K562 (cell line): ENCODE measurements around the gene YPEL2. TPM values are rescaled to one million over a fixed set of nuclear protein-coding genes. Genes with fewer than 3 reads are reported as not detected.
A peak's percentile ranks its signal among the peaks of the same experiment; 100 is the strongest.

Experiments used
- C11orf30 ChIP-seq: fragments of 450-650 bp; IDR thresholded peaks from 2 replicates; pipeline ENCODE4 v1.6.1; 2016; ENCODE audit warnings: low read depth, mild to moderate bottlenecking
- CEBPG ChIP-seq, 3 experiments: fragments of 200-800 bp in 1 of 3; sonication (Bioruptor generic) in 1 of 3; sonication (generic) in 1 of 3; formaldehyde crosslinking in 1 of 3; IDR thresholded peaks in 2 of 3; conservative IDR thresholded peaks in 1 of 3; 2 replicates each; pipeline versions ENCODE4 v1.6.1 to v1.8.0; 2016 to 2022; ENCODE audit warnings: missing compliant biosample characterization in 2 of 3, missing genetic modification characterization in 2 of 3, mild to moderate bottlenecking in 1 of 3, missing genetic modification reagents in 1 of 3
- EP300 ChIP-seq: IDR thresholded peaks from 2 replicates; pipeline ENCODE4 v1.6.1; 2012; ENCODE audit warnings: low read length, improper control_type of control experiment
- PTTG1 ChIP-seq: fragments of 450-650 bp; IDR thresholded peaks from 2 replicates; pipeline ENCODE4 v1.6.1; 2016; ENCODE audit warnings: low read depth, mild to moderate bottlenecking, missing genetic modification characterization, missing compliant biosample characterization
- SIN3B ChIP-seq: fragments of 450-650 bp; IDR thresholded peaks from 2 replicates; pipeline ENCODE4 v1.6.1; 2017; ENCODE audit warnings: low read depth, mild to moderate bottlenecking, moderate library complexity
- ZFX ChIP-seq: sonication (generic); formaldehyde crosslinking; IDR thresholded peaks from 2 replicates; pipeline ENCODE4 v1.8.0; 2022; ENCODE audit warnings: mild to moderate bottlenecking, missing genetic modification reagents, moderate library complexity
- ZNF217 ChIP-seq: sonication (generic); formaldehyde crosslinking; IDR thresholded peaks from 2 replicates; pipeline ENCODE4 v1.8.0; 2022; ENCODE audit warnings: mild to moderate bottlenecking, missing genetic modification reagents
- ZNF224 ChIP-seq: sonication (generic); formaldehyde crosslinking; IDR thresholded peaks from 2 replicates; pipeline ENCODE4 v1.8.0; 2022; ENCODE audit warnings: mild to moderate bottlenecking, missing genetic modification reagents
- polyA plus RNA-seq, 8 experiments: library from polyadenylated mRNA; depleted of rRNA in 4 of 8; stranded (reverse) in 5 of 8; unstranded in 3 of 8; fragments of >200 nt; fragmentation: Nextera tagmentation in 2 of 8; fragmentation: Illumina TruSeq in 1 of 8; extraction: Ambion mirVana in 2 of 8; extraction: Trizol in 1 of 8; gene quantifications; 2 replicates each; pipeline versions ENCODE4 v1.2.1 to v1.2.3, GENCODE V29; 2011 to 2014; ENCODE audit warnings: inconsistent platforms in 1 of 8, missing spikeins in 1 of 8
- total RNA-seq, 7 experiments: library from RNA; depleted of rRNA in 6 of 7; stranded (reverse); fragments of >200 nt in 6 of 7; fragmentation: Illumina TruSeq in 2 of 7; extraction: Trizol in 2 of 7; gene quantifications; 2 replicates each; pipeline versions ENCODE4 v1.2.1 to v1.2.3, GENCODE V29; 2011 to 2021; ENCODE audit warnings: low replicate concordance in 1 of 7
- TF ChIP-seq, protein P1 (sequence below): sonication (generic); formaldehyde crosslinking; IDR thresholded peaks from 2 replicates; pipeline ENCODE4 v1.8.0; 2023; ENCODE audit warnings: missing genetic modification reagents, mild to moderate bottlenecking, borderline replicate concordance
- TF ChIP-seq, protein P2 (sequence below): fragments of 450-650 bp; IDR thresholded peaks from 2 replicates; pipeline ENCODE4 v1.6.1; 2018; ENCODE audit not compliant: partially characterized antibody
- TF ChIP-seq, protein P3 (sequence below): fragments of 450-650 bp; IDR thresholded peaks from 2 replicates; pipeline ENCODE4 v1.7.0; 2016; ENCODE audit warnings: borderline replicate concordance
- TF ChIP-seq, protein P4 (sequence below): fragments of 450-650 bp; IDR thresholded peaks from 2 replicates; pipeline ENCODE4 v1.6.1; 2016; ENCODE audit warnings: mild to moderate bottlenecking

YPEL2 gene
- total and polyA plus RNA-seq, 9 of the 15 experiments (the other 6 are each of a cell fraction or from before 2014, with no cell fraction given): 0.11 to 2.4 (median 0.47) TPM

DNA sequence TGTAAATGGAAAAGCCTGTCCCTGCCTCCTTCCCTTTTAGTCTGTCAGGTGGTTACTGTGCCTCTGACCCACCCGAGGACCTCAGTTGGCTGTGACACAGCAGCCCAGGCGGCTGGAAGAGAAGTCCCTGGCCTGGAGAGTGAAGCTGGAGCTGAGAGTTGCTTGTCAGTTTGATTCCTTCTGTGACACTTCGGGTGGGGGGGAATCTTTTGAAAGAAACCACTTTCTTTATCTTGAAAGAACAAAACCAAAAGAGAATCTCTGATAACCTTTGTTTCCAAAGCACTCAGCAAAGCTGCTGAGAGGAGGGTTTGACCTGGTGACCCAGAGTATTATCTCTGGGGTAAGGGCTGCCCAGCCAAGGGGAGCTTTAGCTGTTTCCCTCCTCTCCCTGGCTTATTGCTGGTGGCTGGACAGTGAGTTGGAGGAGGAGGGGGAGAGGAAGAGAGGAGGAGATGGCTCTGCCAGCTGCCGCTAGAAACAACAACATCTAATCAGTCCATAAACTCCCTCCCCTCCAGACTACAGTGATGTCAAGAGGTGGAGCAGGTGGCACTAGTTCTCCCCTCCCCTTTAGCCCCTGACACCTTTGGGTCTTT lies 34.0 kb downstream of the YPEL2 start (continued):
- TF ChIP-seq, protein P1, sequence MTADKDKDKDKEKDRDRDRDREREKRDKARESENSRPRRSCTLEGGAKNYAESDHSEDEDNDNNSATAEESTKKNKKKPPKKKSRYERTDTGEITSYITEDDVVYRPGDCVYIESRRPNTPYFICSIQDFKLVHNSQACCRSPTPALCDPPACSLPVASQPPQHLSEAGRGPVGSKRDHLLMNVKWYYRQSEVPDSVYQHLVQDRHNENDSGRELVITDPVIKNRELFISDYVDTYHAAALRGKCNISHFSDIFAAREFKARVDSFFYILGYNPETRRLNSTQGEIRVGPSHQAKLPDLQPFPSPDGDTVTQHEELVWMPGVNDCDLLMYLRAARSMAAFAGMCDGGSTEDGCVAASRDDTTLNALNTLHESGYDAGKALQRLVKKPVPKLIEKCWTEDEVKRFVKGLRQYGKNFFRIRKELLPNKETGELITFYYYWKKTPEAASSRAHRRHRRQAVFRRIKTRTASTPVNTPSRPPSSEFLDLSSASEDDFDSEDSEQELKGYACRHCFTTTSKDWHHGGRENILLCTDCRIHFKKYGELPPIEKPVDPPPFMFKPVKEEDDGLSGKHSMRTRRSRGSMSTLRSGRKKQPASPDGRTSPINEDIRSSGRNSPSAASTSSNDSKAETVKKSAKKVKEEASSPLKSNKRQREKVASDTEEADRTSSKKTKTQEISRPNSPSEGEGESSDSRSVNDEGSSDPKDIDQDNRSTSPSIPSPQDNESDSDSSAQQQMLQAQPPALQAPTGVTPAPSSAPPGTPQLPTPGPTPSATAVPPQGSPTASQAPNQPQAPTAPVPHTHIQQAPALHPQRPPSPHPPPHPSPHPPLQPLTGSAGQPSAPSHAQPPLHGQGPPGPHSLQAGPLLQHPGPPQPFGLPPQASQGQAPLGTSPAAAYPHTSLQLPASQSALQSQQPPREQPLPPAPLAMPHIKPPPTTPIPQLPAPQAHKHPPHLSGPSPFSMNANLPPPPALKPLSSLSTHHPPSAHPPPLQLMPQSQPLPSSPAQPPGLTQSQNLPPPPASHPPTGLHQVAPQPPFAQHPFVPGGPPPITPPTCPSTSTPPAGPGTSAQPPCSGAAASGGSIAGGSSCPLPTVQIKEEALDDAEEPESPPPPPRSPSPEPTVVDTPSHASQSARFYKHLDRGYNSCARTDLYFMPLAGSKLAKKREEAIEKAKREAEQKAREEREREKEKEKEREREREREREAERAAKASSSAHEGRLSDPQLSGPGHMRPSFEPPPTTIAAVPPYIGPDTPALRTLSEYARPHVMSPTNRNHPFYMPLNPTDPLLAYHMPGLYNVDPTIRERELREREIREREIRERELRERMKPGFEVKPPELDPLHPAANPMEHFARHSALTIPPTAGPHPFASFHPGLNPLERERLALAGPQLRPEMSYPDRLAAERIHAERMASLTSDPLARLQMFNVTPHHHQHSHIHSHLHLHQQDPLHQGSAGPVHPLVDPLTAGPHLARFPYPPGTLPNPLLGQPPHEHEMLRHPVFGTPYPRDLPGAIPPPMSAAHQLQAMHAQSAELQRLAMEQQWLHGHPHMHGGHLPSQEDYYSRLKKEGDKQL (CRISPR knock-in tag): no peak
- no peak for TF ChIP-seq PTTG1 (tag)
- TF ChIP-seq, protein P2, sequence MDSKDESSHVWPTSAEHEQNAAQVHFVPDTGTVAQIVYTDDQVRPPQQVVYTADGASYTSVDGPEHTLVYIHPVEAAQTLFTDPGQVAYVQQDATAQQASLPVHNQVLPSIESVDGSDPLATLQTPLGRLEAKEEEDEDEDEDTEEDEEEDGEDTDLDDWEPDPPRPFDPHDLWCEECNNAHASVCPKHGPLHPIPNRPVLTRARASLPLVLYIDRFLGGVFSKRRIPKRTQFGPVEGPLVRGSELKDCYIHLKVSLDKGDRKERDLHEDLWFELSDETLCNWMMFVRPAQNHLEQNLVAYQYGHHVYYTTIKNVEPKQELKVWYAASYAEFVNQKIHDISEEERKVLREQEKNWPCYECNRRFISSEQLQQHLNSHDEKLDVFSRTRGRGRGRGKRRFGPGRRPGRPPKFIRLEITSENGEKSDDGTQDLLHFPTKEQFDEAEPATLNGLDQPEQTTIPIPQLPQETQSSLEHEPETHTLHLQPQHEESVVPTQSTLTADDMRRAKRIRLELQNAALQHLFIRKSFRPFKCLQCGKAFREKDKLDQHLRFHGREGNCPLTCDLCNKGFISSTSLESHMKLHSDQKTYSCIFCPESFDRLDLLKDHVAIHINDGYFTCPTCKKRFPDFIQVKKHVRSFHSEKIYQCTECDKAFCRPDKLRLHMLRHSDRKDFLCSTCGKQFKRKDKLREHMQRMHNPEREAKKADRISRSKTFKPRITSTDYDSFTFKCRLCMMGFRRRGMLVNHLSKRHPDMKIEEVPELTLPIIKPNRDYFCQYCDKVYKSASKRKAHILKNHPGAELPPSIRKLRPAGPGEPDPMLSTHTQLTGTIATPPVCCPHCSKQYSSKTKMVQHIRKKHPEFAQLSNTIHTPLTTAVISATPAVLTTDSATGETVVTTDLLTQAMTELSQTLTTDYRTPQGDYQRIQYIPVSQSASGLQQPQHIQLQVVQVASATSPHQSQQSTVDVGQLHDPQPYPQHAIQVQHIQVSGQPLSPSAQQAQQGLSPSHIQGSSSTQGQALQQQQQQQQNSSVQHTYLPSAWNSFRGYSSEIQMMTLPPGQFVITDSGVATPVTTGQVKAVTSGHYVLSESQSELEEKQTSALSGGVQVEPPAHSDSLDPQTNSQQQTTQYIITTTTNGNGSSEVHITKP: peak; percentile 9
- no peak for TF ChIP-seq ZFX (CRISPR knock-in tag)
- TF ChIP-seq ZNF217 (CRISPR knock-in tag): no peak
- TF ChIP-seq, protein P3, sequence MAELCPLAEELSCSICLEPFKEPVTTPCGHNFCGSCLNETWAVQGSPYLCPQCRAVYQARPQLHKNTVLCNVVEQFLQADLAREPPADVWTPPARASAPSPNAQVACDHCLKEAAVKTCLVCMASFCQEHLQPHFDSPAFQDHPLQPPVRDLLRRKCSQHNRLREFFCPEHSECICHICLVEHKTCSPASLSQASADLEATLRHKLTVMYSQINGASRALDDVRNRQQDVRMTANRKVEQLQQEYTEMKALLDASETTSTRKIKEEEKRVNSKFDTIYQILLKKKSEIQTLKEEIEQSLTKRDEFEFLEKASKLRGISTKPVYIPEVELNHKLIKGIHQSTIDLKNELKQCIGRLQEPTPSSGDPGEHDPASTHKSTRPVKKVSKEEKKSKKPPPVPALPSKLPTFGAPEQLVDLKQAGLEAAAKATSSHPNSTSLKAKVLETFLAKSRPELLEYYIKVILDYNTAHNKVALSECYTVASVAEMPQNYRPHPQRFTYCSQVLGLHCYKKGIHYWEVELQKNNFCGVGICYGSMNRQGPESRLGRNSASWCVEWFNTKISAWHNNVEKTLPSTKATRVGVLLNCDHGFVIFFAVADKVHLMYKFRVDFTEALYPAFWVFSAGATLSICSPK: no peak
- TF ChIP-seq SIN3B: no peak
- no peak for TF ChIP-seq C11orf30
- TF ChIP-seq CEBPG (CRISPR knock-in tag; IDR thresholded peaks at IDR 0.05): no peak
- TF ChIP-seq CEBPG (tag; conservative IDR thresholded peaks at IDR 0.05 in 1 of 2, IDR thresholded peaks at IDR 0.05 in 1 of 2): peak in 1 of 2 experiments; percentile 9; a peak in 1 of 4 replicates
- TF ChIP-seq EP300: peak; percentile 94
- TF ChIP-seq, protein P4, sequence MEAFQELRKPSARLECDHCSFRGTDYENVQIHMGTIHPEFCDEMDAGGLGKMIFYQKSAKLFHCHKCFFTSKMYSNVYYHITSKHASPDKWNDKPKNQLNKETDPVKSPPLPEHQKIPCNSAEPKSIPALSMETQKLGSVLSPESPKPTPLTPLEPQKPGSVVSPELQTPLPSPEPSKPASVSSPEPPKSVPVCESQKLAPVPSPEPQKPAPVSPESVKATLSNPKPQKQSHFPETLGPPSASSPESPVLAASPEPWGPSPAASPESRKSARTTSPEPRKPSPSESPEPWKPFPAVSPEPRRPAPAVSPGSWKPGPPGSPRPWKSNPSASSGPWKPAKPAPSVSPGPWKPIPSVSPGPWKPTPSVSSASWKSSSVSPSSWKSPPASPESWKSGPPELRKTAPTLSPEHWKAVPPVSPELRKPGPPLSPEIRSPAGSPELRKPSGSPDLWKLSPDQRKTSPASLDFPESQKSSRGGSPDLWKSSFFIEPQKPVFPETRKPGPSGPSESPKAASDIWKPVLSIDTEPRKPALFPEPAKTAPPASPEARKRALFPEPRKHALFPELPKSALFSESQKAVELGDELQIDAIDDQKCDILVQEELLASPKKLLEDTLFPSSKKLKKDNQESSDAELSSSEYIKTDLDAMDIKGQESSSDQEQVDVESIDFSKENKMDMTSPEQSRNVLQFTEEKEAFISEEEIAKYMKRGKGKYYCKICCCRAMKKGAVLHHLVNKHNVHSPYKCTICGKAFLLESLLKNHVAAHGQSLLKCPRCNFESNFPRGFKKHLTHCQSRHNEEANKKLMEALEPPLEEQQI: peak; percentile 54; the same call in 1 of the 2 replicates
- TF ChIP-seq ZNF224 (CRISPR knock-in tag): no peak
